Mesothelial cell of epicardium (in vitro differentiated cells): ENCODE measurements around the gene UTP15. TPM values are rescaled to one million over a fixed set of nuclear protein-coding genes. Genes with fewer than 3 reads are reported as not detected.

ENCODE experiments used
- DNase-seq, 2 experiments: peaks; one replicate each; pipeline ENCODE4 v3.0.0; 2021; ENCODE audit warnings: low spot score in 2 of 2; ENCODE audit not compliant: unreplicated experiment in 2 of 2
- H3K27ac Mint-ChIP-seq: 2 replicates; pipeline ENCODE4 v1.8.0; 2021; ENCODE audit warnings: mixed read lengths
- H3K27me3 Mint-ChIP-seq: 2 replicates; pipeline ENCODE4 v1.8.0; 2021; ENCODE audit warnings: low read depth, mixed read lengths
- H3K36me3 Mint-ChIP-seq: 2 replicates; pipeline ENCODE4 v1.8.0; 2021; ENCODE audit warnings: mixed read lengths
- H3K4me1 Mint-ChIP-seq: 2 replicates; pipeline ENCODE4 v1.8.0; 2021; ENCODE audit warnings: mixed read lengths
- H3K4me3 Mint-ChIP-seq: 2 replicates; pipeline ENCODE4 v1.8.0; 2021; ENCODE audit warnings: mild to moderate bottlenecking, moderate library complexity, mixed read lengths
- H3K9me3 Mint-ChIP-seq: 2 replicates; pipeline ENCODE4 v1.8.0; 2021; ENCODE audit warnings: mixed read lengths
- CTCF ChIP-seq: fragments of 200-600 bp; sonication (generic); IDR thresholded peaks from one replicate; pipeline ENCODE4 v1.5.0; 2021; ENCODE audit warnings: antibody characterized with exemption; ENCODE audit not compliant: unreplicated experiment
- total RNA-seq: library from RNA; stranded (reverse); gene quantifications from 3 replicates; pipeline ENCODE4 v1.2.1, GENCODE V29; 2021

UTP15 gene
- total RNA-seq, 1 donor from 2014 or later, result 29.7 TPM

- TF ChIP-seq CTCF, result no peak
- Mint-ChIP-seq H3K9me3 (no peaks in the 10 kb centered on the region), H3K36me3 (no peaks in the 10 kb centered on the region), H3K4me3 (peak overlapping the region; percentile 26), H3K27ac (no peak overlapping the region), H3K27me3 (peaks cover 87% of the 10 kb centered on the region), H3K4me1 (peaks cover 2% of the 10 kb centered on the region)
- DNase-seq, result no peak
Observed at GRCh38 chr5:73624888-73625287, 59.3 kb downstream of the UTP15 start.

- Mint-ChIP-seq H3K9me3 (no peaks in the 10 kb centered on the region), H3K4me3 (peak overlapping the region; percentile 60)
Observed at GRCh38 chr5:73625372-73625943, 59.9 kb downstream of the UTP15 start.

GRCh38 chr5:73625944-73626811 is 60.6 kb downstream of the UTP15 start, which contains the start of gene ARHGEF28:
Gene ARHGEF28 (plus strand): TSS chr5:73626196. CDS start chr5:73684852, 58,656 bp downstream.
- Mint-ChIP-seq H3K27me3 (peaks cover 87% of the 10 kb centered on the region), H3K36me3 (no peaks in the 10 kb centered on the region), H3K4me1 (peaks cover 2% of the 10 kb centered on the region), H3K4me3 (peak within 1 kb of the TSS; percentile 62), H3K27ac (no peak within 1 kb of the TSS), H3K9me3 (no peaks in the 10 kb centered on the region)
- peak; percentile 32 to 45 for DNase-seq
- no peak for TF ChIP-seq CTCF

More at GRCh38 chr5:73625372-73625943, 59.9 kb downstream of the UTP15 start:
- Mint-ChIP-seq H3K27me3 (peaks cover 85% of the 10 kb centered on the region), H3K4me1 (peaks cover 2% of the 10 kb centered on the region), H3K36me3 (no peaks in the 10 kb centered on the region), H3K27ac (no peak overlapping the region)
- no peak for TF ChIP-seq CTCF
- DNase-seq, result no peak

- H3K27ac Mint-ChIP-seq, result no peak overlapping the region
- peaks cover 88% of the 10 kb centered on the region for H3K27me3 Mint-ChIP-seq
- H3K9me3 Mint-ChIP-seq, result no peaks in the 10 kb centered on the region
- no peak for TF ChIP-seq CTCF
- H3K36me3 Mint-ChIP-seq, result no peaks in the 10 kb centered on the region
- H3K4me1 Mint-ChIP-seq, result peaks cover 2% of the 10 kb centered on the region
- peak overlapping the region; percentile 62 for H3K4me3 Mint-ChIP-seq
- no peak for DNase-seq
Observed at GRCh38 chr5:73626814-73627313, 61.3 kb downstream of the UTP15 start.

- no peaks in the 10 kb centered on the region for H3K36me3 Mint-ChIP-seq
- no peak for TF ChIP-seq CTCF
- no peak overlapping the region for H3K27ac Mint-ChIP-seq
- peaks cover 2% of the 10 kb centered on the region for H3K4me1 Mint-ChIP-seq
- no peaks in the 10 kb centered on the region for H3K9me3 Mint-ChIP-seq
- DNase-seq, result no peak
- H3K27me3 Mint-ChIP-seq, result peaks cover 88% of the 10 kb centered on the region
- no peak overlapping the region for H3K4me3 Mint-ChIP-seq
Observed at GRCh38 chr5:73629456-73629855, 63.9 kb downstream of the UTP15 start.
